Uterus (tissue), 2 donors: ENCODE measurements around the gene SERPIND1.

Source experiments
- CTCF ChIP-seq, 4 experiments: fragments of 200-600 bp in 2 of 4; fragments of 450-650 bp in 2 of 4; sonication (generic) in 2 of 4; IDR thresholded peaks; one replicate each; pipeline ENCODE4 v1.5.1; 2016 to 2019; ENCODE audit warnings: antibody characterized with exemption in 4 of 4, mild to moderate bottlenecking in 2 of 4, moderate library complexity in 1 of 4
- POLR2A ChIP-seq, 2 donors: fragments of 450-650 bp; IDR thresholded peaks; one replicate each; pipeline ENCODE4 v1.6.1; 2016; ENCODE audit warnings: antibody characterized with exemption in 2 of 2, mild to moderate bottlenecking in 1 of 2, moderate library complexity in 1 of 2

- TF ChIP-seq CTCF (IDR thresholded peaks at IDR 0.05) (no peak), POLR2A (IDR thresholded peaks at IDR 0.05) (no peak)
These were observed 19.2 kb downstream of the SERPIND1 start for GRCh38 chr22:20792966-20793728.
